Measurements from ENCODE around the gene VSNL1. TPM values are rescaled to one million over a fixed set of nuclear protein-coding genes. Genes with fewer than 3 reads are reported as not detected.

Gene VSNL1
- total and polyA plus RNA-seq, 10 of the 15 experiments (the other 5 are each of a cell fraction or from before 2014, with no cell fraction given): 0.04 to 0.30 (median 0.12) TPM; not detected in 4

- Histone ChIP-seq H2AFZ (ENCODE audit: control insufficient read depth, low read depth, low read length) (no peak overlapping the region), H3K27ac (ENCODE audit: control insufficient read depth, insufficient read depth) (no peak overlapping the region), H3K4me2 (ENCODE audit: control insufficient read depth, insufficient read depth) (no peak overlapping the region), H3K27me3 (replicated peaks in 1 of 2; ENCODE audit: control insufficient read depth in 2 of 2, insufficient read depth in 2 of 2, low read length in 1 of 2) (no peaks in the 10 kb centered on the region; a peak in 1 of 4 replicates), H3K36me3 (ENCODE audit: control insufficient read depth in 2 of 2, insufficient read depth in 2 of 2, low read length in 1 of 2) (no peaks in the 10 kb centered on the region), H3K79me2 (ENCODE audit: control insufficient read depth, insufficient read depth, low read length) (no peaks in the 10 kb centered on the region), H4K20me1 (ENCODE audit: control insufficient read depth, insufficient read depth) (no peaks in the 10 kb centered on the region), H3K4me3 (no peak overlapping the region), H3K9me3 (replicated peaks; ENCODE audit: control insufficient read depth, insufficient read depth, low read length) (no peaks in the 10 kb centered on the region), H3K4me1 (ENCODE audit: control insufficient read depth, insufficient read depth, low read length) (no peaks in the 10 kb centered on the region), H3K9ac (ENCODE audit: control insufficient read depth, insufficient read depth, low read length) (no peak overlapping the region)
- FAIRE-seq: no peak
- TF ChIP-seq ZNF687 (IDR thresholded peaks at IDR 0.05): no peak
- TF ChIP-seq LARP7 (IDR thresholded peaks at IDR 0.05): no peak
- no peak for TF ChIP-seq YBX1 (IDR thresholded peaks at IDR 0.05)
- no peak for TF ChIP-seq GABPA (IDR thresholded peaks at IDR 0.05; ENCODE audit: low read depth)
- no peak for TF ChIP-seq POLR2AphosphoS5 (IDR thresholded peaks at IDR 0.05; ENCODE audit: low read length)
- no peak for TF ChIP-seq EED (IDR thresholded peaks at IDR 0.05; ENCODE audit: low read depth)
- no peak for TF ChIP-seq MEF2A (IDR thresholded peaks at IDR 0.05; ENCODE audit: insufficient read depth, low read depth, low read length)
- ChIA-PET RAD21 (ENCODE audit: unreplicated experiment) (interaction anchor here (2.2 kb wide), 1 partner anchor 53 kb away, joined by 9 read pairs; no protein-coding TSS in a partner anchor), SMC1A (ENCODE audit: uncharacterized antibody, unreplicated experiment) (no interaction called here), POLR2A (no interaction called here), CTCF (interaction anchor here (1.9 kb wide), 1 partner anchor 10 kb away, joined by 7 read pairs; no protein-coding TSS in a partner anchor)
- intact Hi-C loops (cut with micrococcal nuclease; ENCODE audit: unreplicated experiment) (no loop called here), in situ Hi-C loops (cut with MboI) (no loop called here)
- DNase-seq (ENCODE audit: low read depth, low spot score): no peak
- WGBS (ENCODE audit: insufficient coverage, insufficient replicate concordance, low lambda C conversion rate, missing lambda C conversion rate): 0% methylated on average over 1 of the region's 1 CpG
- ATAC-seq: no peak
- no TSS peak for BruUV-seq (replicated peaks)
These were observed 77.5 kb downstream of the VSNL1 start for GRCh38 chr2:17617955-17618354.

Data from GM12878 (cell line).